SJSA1 (cell line): Measurements from ENCODE around the gene DNAJC28. TPM values are rescaled to one million over a fixed set of nuclear protein-coding genes. Genes with fewer than 3 reads are reported as not detected.
"Not testable (repeated sequence)": the region's sequence is repeated elsewhere in the genome, so short reads cannot be mapped to it uniquely, and the experiment has no call there.

ENCODE experiments used
- DNase-seq, 2 experiments: peaks; one replicate each; pipeline ENCODE4 v3.0.0-alpha.2; 2015 to 2020; ENCODE audit warnings: low spot score in 2 of 2, low read depth in 1 of 2
- H3K27ac ChIP-seq: fragments of 250-450 bp; sonication (Bioruptor Pico); 2 replicates; pipeline ENCODE4 v1.5.1; 2020; ENCODE audit warnings: mild to moderate bottlenecking, moderate library complexity
- H3K27me3 ChIP-seq: fragments of 250-450 bp; sonication (Bioruptor Pico); replicated peaks from 2 replicates; pipeline ENCODE4 v1.5.1; 2020; ENCODE audit warnings: mild to moderate bottlenecking, moderate library complexity
- H3K36me3 ChIP-seq: fragments of 250-450 bp; sonication (Bioruptor Pico); 2 replicates; pipeline ENCODE4 v1.5.1; 2020; ENCODE audit warnings: mild to moderate bottlenecking
- H3K4me1 ChIP-seq: fragments of 250-450 bp; sonication (Bioruptor Pico); replicated peaks from 2 replicates; pipeline ENCODE4 v1.6.1; 2021; ENCODE audit warnings: mild to moderate bottlenecking
- H3K4me3 ChIP-seq: fragments of 250-450 bp; sonication (Bioruptor Pico); 2 replicates; pipeline ENCODE4 v1.5.1; 2020; ENCODE audit warnings: mild to moderate bottlenecking
- H3K9me3 ChIP-seq: fragments of 250-450 bp; sonication (Bioruptor Pico); replicated peaks from 2 replicates; pipeline ENCODE4 v1.5.1; 2020; ENCODE audit warnings: mild to moderate bottlenecking
- total RNA-seq: library from RNA; depleted of rRNA; stranded (reverse); fragments of >200 nt; shearing (Covaris generic); gene quantifications from 2 replicates; pipeline ENCODE4 v1.2.3, GENCODE V29; 2014

DNAJC28 gene
- total RNA-seq, 1 experiment from 2014 or later, result 1.6 TPM

- H3K4me3 ChIP-seq, result peak overlapping the region; percentile 88
Observed at GRCh38 chr21:33478182-33478581, 13.3 kb downstream of the DNAJC28 start.

GRCh38 chr21:33477066-33477465 is 14.4 kb downstream of the DNAJC28 start:
- no peak for DNase-seq
- H3K4me3 ChIP-seq, result no peak overlapping the region
- H3K36me3 ChIP-seq, result peaks cover 4% of the 10 kb centered on the region; the same call in 1 of the 2 replicates
- H3K4me1 ChIP-seq, result peaks cover 5% of the 10 kb centered on the region; the same call in 1 of the 2 replicates
- H3K27ac ChIP-seq, result no peak overlapping the region
- H3K9me3 ChIP-seq, result no peaks in the 10 kb centered on the region
- no peaks in the 10 kb centered on the region for H3K27me3 ChIP-seq

More at GRCh38 chr21:33478182-33478581, 13.3 kb downstream of the DNAJC28 start:
- no peak for DNase-seq
- Histone ChIP-seq H3K27me3 (no peaks in the 10 kb centered on the region), H3K27ac (no peak overlapping the region), H3K36me3 (peaks cover 4% of the 10 kb centered on the region; the same call in 1 of the 2 replicates), H3K4me1 (peaks cover 5% of the 10 kb centered on the region; the same call in 1 of the 2 replicates), H3K9me3 (no peaks in the 10 kb centered on the region)

- DNase-seq, result no peak
- Histone ChIP-seq H3K36me3 (no peaks in the 10 kb centered on the region), H3K27me3 (no peaks in the 10 kb centered on the region), H3K9me3 (no peaks in the 10 kb centered on the region), H3K27ac (no peak overlapping the region), H3K4me1 (peaks cover 3% of the 10 kb centered on the region; the same call in 1 of the 2 replicates), H3K4me3 (no peak overlapping the region)
Observed at GRCh38 chr21:33473344-33473743, 18.2 kb downstream of the DNAJC28 start.

GRCh38 chr21:33470701-33471100 is 20.8 kb downstream of the DNAJC28 start:
- Histone ChIP-seq H3K36me3 (no peaks in the 10 kb centered on the region; the same call in 1 of the 2 replicates), H3K27me3 (no peaks in the 10 kb centered on the region)
- DNase-seq, result no peak

GRCh38 chr21:33469183-33469582 is 22.3 kb downstream of the DNAJC28 start:
- H3K9me3 ChIP-seq, H3K4me3 ChIP-seq, H3K4me1 ChIP-seq, H3K36me3 ChIP-seq, DNase-seq, H3K27me3 ChIP-seq, H3K27ac ChIP-seq: not testable (repeated sequence)

More at GRCh38 chr21:33470701-33471100, 20.8 kb downstream of the DNAJC28 start:
- Histone ChIP-seq H3K9me3 (no peaks in the 10 kb centered on the region), H3K4me3 (no peak overlapping the region), H3K4me1 (no peaks in the 10 kb centered on the region), H3K27ac (no peak overlapping the region)

- peaks cover 4% of the 10 kb centered on the region; the same call in 1 of the 2 replicates for H3K36me3 ChIP-seq
- no peaks in the 10 kb centered on the region for H3K4me1 ChIP-seq
- no peak for DNase-seq
- H3K9me3 ChIP-seq, result no peaks in the 10 kb centered on the region
- no peaks in the 10 kb centered on the region for H3K27me3 ChIP-seq
- no peak overlapping the region for H3K4me3 ChIP-seq
- H3K27ac ChIP-seq, result no peak overlapping the region
Observed at GRCh38 chr21:33461538-33462250, 29.8 kb downstream of the DNAJC28 start.

- Histone ChIP-seq H3K4me3 (no peak overlapping the region), H3K9me3 (no peaks in the 10 kb centered on the region), H3K27ac (no peak overlapping the region), H3K27me3 (no peaks in the 10 kb centered on the region), H3K36me3 (peaks cover 15% of the 10 kb centered on the region), H3K4me1 (no peaks in the 10 kb centered on the region)
- no peak for DNase-seq
Observed at GRCh38 chr21:33458861-33459260, 32.7 kb downstream of the DNAJC28 start.

GRCh38 chr21:33455686-33456446 is 35.6 kb downstream of the DNAJC28 start:
- H3K4me1 ChIP-seq, result no peaks in the 10 kb centered on the region
- H3K9me3 ChIP-seq, result no peaks in the 10 kb centered on the region
- DNase-seq, result no peak
- no peak overlapping the region for H3K27ac ChIP-seq
- no peaks in the 10 kb centered on the region for H3K27me3 ChIP-seq
- H3K36me3 ChIP-seq, result peaks cover 15% of the 10 kb centered on the region
- no peak overlapping the region for H3K4me3 ChIP-seq

- peaks cover 11% of the 10 kb centered on the region; the same call in 1 of the 2 replicates for H3K36me3 ChIP-seq
- H3K4me1 ChIP-seq, result no peaks in the 10 kb centered on the region
- H3K4me3 ChIP-seq, result no peak overlapping the region
- H3K27me3 ChIP-seq, result no peaks in the 10 kb centered on the region
- H3K27ac ChIP-seq, result no peak overlapping the region
- H3K9me3 ChIP-seq, result no peaks in the 10 kb centered on the region
- DNase-seq, result no peak
Observed at GRCh38 chr21:33452362-33452761, 39.2 kb downstream of the DNAJC28 start.

- Histone ChIP-seq H3K4me1 (no peaks in the 10 kb centered on the region), H3K36me3 (peaks cover 11% of the 10 kb centered on the region; the same call in 1 of the 2 replicates), H3K27ac (no peak overlapping the region), H3K27me3 (no peaks in the 10 kb centered on the region), H3K4me3 (no peak overlapping the region), H3K9me3 (no peaks in the 10 kb centered on the region)
- no peak for DNase-seq
Observed at GRCh38 chr21:33451634-33452071, 39.9 kb downstream of the DNAJC28 start.

- Histone ChIP-seq H3K36me3 (peaks cover 2% of the 10 kb centered on the region; the same call in 1 of the 2 replicates), H3K27me3 (no peaks in the 10 kb centered on the region)
- DNase-seq, result no peak
Observed at GRCh38 chr21:33449616-33450015, 41.9 kb downstream of the DNAJC28 start.

GRCh38 chr21:33446620-33447019 is 44.9 kb downstream of the DNAJC28 start:
- DNase-seq, H3K4me3 ChIP-seq, H3K36me3 ChIP-seq, H3K9me3 ChIP-seq, H3K27ac ChIP-seq, H3K27me3 ChIP-seq: not testable (repeated sequence)
- H3K4me1 ChIP-seq, result peaks cover 24% of the 10 kb centered on the region

More at GRCh38 chr21:33449616-33450015, 41.9 kb downstream of the DNAJC28 start:
- H3K4me1 ChIP-seq, result no peaks in the 10 kb centered on the region
- H3K4me3 ChIP-seq, result no peak overlapping the region
- H3K27ac ChIP-seq, result no peak overlapping the region
- H3K9me3 ChIP-seq, result no peaks in the 10 kb centered on the region

- no peak for DNase-seq
- H3K9me3 ChIP-seq, result no peaks in the 10 kb centered on the region
- no peak overlapping the region for H3K27ac ChIP-seq
- peaks cover 7% of the 10 kb centered on the region for H3K36me3 ChIP-seq
- H3K4me3 ChIP-seq, result no peak overlapping the region
- no peaks in the 10 kb centered on the region for H3K27me3 ChIP-seq
- H3K4me1 ChIP-seq, result peaks cover 31% of the 10 kb centered on the region
Observed at GRCh38 chr21:33444499-33444898, 47.0 kb downstream of the DNAJC28 start.

GRCh38 chr21:33443194-33443593 is 48.3 kb downstream of the DNAJC28 start:
- Histone ChIP-seq H3K4me3 (no peak overlapping the region), H3K36me3 (peaks cover 12% of the 10 kb centered on the region), H3K27me3 (no peaks in the 10 kb centered on the region), H3K9me3 (no peaks in the 10 kb centered on the region), H3K27ac (0 out of 2 replicates have a peak overlapping the region, but pooled peaks have one; percentile 28), H3K4me1 (peaks cover 31% of the 10 kb centered on the region)
- DNase-seq, result no peak
